Measurements from ENCODE around the gene GCK.
A peak's percentile ranks its signal among the peaks of the same experiment; 100 is the strongest.

DNA sequence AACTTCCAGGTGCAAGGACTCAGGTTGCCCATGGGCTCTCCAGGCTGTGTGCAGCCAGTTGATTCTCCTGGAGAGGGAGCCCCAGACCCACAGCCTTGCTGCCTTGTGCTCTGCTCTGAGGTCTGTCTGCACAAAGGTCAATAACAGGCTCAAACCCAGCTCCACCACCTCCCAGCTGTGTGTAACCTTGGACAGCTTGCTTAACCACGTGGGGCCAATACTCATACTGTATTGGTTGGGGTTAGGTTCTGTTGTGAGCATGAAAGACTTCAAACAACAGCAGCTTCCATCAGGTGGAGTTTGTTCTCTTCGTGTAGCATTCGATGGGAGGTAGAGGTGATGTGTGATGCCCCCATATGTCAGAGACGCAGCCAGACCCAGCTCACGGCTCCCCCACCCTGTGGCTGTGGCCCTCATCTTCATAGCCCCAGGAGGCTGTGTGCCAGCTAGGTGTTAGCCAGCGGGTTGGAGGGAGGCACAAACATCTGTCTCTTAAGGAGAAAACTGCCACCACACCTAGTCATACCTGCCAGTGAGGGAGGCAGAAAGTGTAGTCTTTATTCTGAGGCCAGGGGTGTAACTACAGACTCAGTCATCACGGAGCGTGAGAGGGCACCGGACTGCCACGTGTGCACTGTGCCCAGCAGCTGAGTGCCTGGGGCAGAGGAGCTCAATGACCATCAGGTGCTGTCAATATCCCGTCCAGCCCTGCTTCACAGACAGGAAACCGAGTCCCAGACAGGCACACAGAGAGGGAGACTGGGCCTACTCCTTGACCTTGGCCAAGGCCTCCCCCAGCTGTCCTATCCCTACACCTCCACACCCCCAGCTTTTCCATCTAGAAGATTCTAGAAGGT, 57.8 kb downstream of the GCK start:
- TF ChIP-seq, protein P1, sequence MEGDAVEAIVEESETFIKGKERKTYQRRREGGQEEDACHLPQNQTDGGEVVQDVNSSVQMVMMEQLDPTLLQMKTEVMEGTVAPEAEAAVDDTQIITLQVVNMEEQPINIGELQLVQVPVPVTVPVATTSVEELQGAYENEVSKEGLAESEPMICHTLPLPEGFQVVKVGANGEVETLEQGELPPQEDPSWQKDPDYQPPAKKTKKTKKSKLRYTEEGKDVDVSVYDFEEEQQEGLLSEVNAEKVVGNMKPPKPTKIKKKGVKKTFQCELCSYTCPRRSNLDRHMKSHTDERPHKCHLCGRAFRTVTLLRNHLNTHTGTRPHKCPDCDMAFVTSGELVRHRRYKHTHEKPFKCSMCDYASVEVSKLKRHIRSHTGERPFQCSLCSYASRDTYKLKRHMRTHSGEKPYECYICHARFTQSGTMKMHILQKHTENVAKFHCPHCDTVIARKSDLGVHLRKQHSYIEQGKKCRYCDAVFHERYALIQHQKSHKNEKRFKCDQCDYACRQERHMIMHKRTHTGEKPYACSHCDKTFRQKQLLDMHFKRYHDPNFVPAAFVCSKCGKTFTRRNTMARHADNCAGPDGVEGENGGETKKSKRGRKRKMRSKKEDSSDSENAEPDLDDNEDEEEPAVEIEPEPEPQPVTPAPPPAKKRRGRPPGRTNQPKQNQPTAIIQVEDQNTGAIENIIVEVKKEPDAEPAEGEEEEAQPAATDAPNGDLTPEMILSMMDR (IDR thresholded peaks at IDR 0.05): peak in 2 of 6 experiments; percentile 19 to 22
- TF ChIP-seq POLR2A (IDR thresholded peaks at IDR 0.05): no peak

All from Peyer's patch (tissue), 4 donors.